ENCODE measurements around the gene NELL1.

- no peak for TF ChIP-seq POLR2A (IDR thresholded peaks at IDR 0.05)
- no peak for TF ChIP-seq POLR2AphosphoS5 (IDR thresholded peaks at IDR 0.05)
These were observed 902.8 kb downstream of the NELL1 start for GRCh38 chr11:21572210-21572609.

All from prostate gland (tissue), 1 donor.